ENCODE results near the gene ATP5ME.
"Not testable (repeated sequence)": the region's sequence is repeated elsewhere in the genome, so short reads cannot be mapped to it uniquely, and the experiment has no call there.

ATP5ME gene

DNA sequence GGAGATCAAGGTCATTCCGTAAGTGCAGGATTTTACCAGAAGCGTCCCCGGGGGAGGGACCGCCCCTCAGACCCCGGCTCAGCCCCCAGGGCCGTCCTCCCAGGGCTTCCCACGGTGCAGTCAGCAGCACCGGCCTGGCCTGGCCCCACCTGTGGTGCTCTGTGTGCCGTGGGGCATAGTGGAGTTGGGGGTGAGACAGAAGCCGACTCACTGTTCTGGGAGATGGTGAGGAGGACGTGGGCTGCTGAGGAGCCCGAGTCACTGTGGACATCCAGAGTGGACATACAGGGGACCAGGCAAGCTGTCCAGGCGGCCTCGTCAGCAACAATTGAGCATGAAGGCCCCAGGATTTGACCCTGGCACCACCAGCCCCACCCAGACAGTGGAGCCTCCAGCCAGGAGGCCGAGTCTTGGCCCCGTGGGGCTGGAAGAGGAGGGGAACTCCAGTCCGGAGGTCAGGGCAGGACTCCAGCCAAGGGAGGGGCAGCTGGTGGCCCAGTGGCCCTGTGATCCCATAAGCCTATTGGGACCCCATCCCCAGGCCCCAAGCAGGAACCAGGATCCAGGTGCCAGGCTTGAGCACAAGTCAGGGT is 19.1 kb downstream of the ATP5ME start:
- DNase-seq (ENCODE audit: low spot score): no peak

DNA sequence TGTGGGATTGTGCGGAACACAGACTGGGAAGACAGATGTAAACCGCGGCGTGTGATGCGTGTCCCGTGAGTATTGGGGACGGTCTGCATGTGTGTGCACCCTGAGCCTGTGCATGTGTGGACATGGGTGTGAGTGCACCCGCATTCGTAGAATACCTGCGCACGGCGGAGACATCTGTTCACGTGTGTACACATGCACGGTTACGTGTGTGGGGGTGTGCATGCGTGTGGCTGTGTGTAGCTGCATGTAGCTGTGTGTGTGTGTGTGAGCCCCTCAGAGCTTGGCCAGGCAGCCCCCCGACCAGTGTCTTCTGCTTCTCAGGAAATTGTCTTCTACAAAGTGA is 19.6 kb downstream of the ATP5ME start:
- DNase-seq (ENCODE audit: low spot score): no peak

DNA sequence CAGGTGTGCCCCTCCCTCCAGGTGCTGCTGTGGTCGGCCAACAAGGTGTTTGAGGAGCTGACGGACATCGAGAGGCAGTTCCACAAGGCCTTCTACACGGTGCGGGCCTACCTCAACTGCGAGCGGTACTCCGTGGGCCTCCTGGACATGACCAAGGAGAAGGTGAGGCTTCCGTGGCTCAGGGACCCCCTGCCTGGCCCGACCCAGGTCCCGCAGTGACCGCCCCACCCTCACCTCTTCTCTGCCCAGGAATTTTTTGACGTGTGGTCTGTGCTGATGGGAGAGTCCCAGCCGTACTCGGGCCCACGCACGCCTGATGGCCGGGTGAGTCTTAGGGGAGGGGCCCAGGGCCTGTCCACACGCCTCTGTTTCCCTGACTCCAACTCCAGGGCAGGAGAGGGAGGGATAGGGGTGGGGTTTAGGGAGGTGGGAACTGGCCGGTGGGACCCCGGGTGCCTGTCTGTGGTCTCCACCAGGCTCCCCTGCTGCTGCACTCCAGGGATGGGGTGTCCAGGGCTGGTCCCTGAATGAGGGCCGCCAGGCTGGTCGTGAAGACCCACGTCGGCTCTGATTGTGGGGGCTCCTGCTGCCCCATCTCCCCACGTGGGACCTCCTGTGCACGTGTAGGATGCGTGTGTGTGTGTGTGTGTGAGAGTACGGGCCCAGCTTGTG is 20.1 kb downstream of the ATP5ME start:
- no peak for DNase-seq (ENCODE audit: low spot score)

DNA sequence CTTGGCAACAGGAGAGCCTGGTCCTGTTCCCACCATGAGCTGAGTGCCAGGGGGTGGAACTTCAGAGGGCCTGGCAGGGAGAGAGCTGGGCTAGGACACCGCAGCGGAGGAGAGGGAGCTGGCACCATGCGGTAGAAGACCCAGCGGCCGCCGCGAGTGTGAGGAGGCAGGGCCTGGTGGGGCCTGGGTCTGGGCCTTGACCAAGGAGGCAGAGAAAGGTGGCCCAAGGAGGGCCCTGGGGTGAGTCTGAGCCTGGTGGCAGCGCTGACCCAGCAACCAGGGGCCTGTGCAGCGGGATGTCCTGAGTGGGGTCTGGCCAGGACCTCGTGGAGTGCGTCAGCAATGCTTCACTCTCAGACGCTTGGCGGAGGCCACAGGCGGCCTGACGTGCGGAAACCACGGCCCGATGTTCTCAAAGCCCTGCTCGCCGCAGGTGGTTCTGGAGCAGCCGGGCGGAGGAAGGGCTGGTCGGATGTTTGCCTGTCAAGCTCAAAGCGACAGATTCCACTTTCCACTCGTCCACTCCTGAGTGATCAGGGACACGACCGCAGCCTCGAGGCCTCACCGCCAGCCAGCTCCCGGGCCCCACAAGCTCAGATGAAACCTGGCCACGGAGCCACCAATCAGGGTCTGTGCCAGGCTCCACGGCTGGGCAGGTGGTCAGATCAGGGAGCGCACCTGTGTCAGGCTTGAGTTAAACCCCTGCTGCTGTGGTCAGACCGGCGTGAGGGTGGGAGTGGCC is 20.8 kb downstream of the ATP5ME start:
- no peak for DNase-seq (ENCODE audit: low spot score)

DNA sequence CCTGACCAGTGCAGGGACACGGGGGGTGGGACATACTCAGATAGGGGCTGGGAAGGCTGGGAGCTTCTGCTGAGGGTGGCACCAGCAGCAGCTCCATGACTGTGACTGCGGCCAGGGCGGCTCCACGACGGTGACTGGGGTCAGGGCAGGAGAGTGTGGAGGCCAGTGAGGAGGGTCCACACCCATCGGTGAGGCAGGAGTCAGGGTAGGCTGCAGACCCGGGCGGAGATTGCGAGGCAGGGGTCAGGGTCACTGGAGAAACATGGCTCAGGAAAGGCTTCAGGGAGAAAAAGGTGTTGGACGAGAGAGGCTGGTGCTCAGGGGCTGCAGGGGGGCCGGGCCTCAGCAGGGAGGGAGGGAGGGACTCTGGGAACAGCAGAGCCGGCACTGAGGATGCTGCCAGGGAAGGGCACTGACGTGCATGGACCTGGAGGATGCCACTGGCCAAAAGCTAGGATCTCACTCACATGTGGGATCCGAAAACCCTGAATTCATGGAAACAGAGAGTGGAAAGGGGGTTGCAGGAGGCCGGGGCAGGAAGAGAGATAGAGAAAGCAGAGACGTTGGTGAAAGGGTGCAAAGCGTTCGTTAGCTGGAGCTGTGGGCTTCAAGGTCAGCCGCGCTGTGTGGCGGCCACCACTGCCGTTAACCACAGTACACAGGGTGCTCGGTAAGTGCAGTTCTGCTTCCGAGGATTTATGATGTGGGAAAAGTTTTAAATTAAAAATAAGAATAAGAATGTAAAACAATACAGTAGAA is 22.0 kb downstream of the ATP5ME start:
- no peak for DNase-seq (ENCODE audit: low spot score)

DNA sequence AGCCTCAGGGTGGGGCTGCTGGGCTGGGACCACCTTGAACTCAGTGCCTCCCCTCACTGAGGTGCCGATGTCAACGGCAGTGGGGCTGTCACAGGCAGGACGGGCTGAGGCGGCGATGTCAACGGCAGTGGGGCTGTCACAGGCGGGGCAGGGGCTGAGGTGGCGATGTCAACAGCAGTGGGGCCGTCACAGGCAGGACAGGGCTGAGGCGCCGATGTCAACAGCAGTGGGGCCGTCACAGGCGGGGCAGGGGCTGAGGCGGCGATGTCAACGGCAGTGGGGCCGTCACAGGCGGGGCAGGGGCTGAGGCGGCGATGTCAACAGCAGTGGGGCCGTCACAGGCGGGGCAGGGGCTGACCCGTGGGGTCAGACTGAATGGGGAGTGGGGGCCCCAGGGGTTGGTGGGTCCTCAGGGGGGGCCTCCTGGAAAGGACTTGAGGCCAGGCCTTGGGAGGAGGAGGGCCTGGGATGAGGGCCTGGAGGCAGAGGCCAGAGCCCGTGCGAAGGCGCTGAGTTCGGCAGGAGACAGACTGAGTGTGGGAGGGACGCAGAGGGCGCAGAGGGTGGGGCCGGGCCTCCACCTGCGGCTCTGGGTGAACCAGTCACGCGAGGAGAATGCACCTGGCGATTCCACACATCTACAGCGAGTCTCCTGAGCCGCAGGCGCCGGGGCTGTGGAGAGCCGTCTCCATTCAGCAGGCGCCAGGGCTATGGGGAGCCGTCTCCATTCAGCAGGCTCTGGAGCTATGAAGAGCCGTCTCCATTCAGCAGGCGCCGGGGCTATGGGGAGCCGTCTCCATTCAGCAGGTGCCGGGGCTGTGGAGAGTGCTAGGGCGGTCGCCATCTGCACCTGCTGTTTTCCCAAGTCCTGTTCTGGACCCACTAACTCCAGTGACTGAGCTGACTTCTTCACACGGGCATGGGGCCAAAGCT is 22.9 kb downstream of the ATP5ME start:
- DNase-seq (ENCODE audit: low spot score): no peak

DNA sequence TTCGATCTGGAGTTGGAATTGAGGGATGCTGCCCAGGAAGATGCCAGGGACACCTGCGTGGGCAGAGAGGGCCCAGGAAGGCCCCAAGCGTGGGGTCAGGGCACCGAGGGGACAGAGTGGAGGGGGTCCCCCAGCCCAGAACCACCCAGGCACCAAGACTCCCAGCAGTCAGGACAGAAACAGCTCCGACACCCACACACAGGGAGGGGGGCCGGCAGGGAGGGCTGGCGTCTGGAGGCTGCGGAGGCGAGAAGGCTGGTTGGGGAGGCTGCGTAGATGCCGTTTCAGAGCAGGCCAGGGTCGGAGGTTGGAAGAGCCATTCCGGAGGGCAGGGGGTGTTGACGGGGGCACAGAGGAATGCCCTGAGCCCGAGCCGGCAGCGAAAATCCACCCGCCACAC is 23.6 kb downstream of the ATP5ME start:
- DNase-seq (ENCODE audit: low spot score): no peak

DNA sequence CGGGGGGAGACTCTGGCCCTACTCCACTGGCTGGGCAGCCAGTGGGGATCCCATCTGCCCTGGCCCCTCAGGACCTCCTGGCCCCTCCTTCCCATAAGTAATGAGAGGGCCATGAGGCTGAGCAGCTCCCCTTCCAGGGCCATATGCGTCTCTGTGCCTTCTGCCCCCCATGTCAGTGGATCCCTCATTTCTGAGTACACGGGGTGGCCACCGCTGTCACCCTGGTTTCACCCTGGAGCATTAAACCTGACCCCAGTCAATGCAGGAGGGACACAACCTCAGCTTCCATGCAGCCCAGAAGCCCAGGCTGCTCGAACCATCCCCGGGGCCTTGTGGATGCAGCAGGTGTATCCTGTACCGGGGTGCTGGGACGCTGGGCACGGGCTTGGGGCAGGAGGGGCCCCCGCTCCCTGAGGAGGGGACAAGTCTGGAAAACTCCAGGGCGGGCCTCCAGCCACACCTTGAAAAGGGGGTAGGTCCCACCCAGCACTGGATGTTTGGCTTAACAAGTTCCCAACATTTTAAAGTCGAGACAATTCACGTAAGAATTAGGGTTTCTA is 24.2 kb downstream of the ATP5ME start:
- DNase-seq (ENCODE audit: low spot score): no peak

DNA sequence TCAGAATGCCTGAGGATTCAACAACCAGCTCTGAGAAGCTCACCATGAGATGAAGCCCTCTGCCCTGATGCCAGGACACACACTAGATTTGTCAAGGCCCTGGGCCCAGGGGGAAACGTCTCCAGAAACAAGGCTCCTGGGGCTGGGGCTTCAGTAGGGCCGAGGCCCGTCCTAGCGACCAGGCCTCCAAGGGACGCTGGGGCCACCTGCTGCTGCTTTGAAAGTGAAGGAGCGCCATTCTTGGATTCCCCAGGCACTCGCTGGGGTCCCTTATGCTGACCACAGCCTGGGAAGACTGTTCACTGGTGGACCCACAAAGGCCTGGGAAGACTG is 24.8 kb downstream of the ATP5ME start:
- DNase-seq (ENCODE audit: low spot score): no peak

DNA sequence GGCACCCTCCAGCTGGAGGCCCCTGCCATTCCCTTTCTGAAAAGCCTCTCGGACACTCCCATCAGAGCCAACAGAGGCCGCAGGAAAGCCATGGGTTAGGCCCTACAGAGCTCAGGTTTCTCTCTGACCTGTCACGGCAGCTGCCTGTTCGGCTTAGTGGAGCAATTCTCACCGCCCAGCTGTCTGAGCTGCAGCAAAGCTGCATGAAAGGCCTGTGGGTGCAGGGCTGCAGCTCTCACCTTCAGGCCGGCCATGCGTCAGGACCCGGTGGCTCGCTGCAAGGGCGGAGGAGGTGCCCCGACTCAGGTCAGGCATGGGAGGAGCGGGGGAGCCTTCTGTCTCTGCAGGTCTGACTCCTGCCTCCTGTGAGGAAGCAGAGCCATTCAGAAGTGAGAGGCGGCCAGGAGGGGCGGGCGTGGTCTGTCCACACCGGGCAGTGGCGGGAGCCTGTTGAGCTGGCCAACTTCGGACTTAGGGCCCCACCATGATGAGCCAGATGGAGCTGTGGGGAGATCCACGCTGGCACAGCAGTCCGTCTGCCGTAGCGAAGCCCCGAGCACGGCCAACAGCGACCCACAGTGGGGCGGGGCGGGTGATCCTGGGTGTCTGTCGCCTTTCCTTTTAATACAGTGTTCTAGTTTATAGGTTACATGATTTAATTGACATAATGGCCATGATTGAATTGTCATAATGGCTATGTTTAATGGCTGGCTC is 25.3 kb downstream of the ATP5ME start:
- DNase-seq (ENCODE audit: low spot score): no peak

DNA sequence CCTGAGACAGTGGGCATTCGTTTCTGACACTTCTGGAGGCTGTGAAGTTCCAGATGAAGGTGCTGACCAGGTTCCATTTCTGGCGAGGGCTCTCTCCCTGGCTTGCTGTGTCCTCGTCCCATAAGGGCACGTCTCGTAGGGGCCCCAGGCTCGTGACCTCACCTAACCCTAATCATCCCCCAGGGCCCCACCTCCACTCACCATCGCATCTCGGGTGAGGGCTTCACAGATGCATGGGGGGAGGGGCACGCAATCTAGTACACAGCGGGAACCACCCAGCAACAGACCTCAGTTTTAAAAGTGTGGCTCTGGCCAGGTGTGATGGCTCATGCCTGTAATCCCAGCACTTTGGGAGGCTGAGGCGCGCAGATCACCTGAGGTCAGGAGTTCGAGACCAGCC is 26.6 kb downstream of the ATP5ME start:
- no peak for DNase-seq (ENCODE audit: low spot score)

DNA sequence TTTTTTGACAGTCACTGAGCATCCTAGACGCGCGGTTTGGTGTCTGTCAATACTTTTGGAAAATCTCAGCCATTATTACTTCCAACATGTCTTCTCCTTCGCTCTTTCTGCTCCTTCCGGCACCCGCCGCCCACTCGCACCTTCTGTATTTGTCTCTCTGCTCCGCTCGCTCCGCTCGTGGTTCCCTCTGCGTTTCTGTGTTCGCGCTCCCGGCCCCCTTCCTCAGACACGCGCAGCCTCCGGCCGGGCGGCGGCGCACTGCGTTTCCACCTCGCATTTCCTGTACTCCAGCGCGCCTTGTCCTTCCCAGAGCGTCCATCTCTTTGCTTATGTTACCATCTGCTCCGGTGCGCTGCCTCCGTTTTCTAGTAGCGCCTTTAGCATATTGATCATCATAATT is 27.6 kb downstream of the ATP5ME start:
- no peak for DNase-seq (ENCODE audit: low spot score)

DNA sequence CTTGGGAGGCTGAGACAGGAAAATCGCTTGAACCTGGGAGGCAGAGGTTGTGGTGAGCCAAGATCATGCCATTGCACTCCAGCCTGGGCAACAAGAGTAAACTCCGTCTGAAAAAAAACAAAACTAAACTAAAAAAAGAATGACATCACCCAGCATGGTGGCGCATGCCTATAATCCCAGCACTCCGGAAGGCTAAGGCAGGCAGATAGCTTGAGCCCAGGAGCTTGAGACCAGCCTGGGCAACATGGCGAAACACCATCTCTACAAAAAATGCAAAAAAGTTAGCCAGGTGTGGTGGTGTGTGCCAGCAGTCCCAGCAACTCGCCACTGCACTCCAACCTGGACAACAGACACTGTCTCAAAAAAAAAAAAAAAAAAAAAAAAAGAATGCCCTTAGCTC is 31.7 kb downstream of the ATP5ME start:
- DNase-seq (ENCODE audit: low spot score): not testable (repeated sequence)

DNA sequence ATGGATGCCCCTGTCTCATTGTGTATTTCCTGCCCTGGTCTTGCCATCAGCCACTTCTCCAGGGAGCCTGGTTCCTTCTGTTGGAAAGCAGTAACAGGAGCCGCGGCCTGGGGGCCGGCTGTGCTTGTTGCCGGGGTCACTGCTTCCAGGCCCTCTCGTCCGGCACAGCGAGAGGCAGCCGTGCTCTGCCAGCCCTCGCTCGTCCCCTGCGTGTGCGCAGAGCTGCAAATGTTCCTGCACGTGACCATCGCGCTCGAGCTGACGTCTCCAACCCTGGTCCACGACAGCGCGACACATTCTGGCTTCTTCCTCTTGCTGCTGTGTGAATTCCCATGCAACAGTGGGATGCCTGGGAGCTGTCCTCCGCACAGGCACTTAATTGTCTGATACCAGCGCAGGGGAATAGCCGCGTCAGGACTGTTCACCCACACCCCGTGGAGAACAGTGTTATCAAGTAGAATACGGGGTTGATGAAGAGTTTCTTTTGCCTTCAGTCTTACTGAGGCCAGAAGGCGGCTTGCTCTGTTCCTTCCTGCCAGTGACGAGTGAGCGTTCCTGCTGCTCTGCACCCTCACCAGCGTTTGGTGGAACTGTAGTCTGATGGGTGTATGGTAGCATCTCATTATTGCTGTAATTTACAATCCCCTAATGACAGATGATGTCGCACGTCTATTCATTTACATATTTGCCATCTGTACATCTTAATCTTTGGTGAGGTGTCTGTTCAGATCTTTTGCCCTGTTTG is 36.4 kb downstream of the ATP5ME start:
- DNase-seq (ENCODE audit: low spot score): no peak

DNA sequence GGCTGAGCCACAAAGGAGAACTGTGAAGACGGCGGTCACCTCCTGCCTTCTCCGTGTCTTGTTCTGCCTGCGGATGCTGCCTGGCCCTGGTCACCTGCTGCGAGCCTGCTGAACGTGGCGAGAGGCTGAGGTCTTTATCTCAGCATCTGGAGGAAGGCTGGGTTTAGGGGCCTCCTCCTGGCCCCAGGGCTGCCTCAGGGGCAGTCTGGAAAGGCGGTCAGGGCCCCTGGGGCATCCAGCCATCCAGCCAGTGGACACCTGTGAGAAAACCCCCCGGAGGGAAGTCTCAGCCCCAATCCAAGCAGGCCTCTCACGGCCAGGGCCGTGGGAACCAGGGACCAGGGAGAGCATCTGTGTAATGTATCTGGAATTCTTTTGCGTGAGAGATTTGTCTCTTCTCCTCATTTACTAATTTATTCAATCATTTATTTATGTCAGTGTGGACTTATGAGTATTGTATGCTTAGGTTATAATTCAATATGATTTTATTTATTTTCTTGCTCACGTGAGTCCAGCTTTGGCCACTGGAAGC is 37.4 kb downstream of the ATP5ME start:
- DNase-seq (ENCODE audit: low spot score): no peak

DNA sequence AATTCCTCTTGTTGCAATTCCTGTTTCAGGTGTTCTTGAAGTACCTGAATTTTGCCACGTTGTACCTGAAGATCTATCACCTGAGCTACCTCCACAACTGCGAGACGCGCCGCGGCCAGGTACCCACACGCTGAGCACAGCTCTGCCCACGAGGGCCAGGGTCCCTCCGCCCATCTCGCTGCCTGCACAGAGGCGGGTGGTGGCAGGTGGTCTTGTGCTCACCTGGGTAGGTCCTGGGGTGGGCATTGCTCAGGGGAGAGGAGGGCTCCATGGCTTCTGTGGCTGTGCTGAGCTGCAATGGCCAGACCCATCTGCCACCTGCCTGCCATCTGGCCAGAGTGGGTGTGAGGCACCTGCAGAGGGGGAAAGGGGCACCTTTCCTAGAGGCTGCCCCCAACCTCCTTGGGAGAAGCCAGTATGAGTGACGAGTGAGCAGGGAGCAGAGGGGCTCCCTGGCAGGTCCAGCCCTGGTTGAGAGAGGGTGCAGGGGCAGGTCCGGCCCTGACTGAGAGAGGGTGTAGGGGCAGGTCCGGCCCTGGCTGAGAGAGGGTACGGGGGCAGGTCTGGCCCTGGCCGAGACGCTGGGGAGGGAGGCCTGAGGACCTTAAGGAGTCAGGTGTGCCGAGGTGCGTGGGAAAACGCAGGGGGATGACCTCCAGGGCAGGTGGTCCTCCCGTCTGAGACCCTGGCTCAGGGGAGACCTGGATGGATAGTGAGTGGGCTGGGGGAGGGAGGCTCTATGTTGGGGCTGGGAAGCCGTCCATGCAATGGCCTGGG is 38.0 kb downstream of the ATP5ME start:
- DNase-seq (ENCODE audit: low spot score): no peak

DNA sequence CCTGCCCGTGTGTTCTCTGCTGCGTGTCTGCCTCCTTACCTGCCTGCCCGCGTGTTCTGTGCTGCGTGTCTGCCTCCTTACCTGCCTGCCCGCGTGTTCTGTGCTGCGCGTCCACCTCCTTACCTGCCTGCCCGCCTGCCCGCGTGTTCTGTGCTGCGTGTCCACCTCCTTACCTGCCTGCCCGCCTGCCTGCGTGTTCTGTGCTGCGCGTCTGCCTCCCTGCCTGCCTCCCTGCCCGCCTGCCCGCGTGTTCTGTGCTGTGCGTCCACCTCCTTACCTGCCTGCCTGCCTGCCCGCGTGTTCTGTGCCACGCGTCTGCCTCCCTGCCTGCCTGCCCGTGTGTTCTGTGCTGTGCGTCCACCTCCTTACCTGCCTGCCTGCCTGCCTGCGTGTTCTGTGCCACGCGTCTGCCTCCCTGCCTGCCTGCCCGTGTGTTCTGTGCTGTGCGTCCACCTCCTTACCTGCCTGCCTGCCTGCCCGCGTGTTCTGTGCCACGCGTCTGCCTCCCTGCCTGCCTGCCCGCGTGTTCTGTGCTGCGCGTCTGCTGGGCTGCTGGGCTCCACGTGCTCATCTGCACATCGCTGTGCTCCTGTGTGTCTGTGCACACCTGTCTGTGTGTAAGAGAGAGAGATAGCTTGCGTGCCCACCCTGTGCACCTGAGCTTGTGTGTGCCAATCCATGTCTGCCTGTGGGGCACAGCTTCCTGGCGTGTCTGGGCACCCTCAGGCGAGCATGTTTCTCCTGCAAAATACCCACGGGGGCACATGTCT is 38.8 kb downstream of the ATP5ME start:
- not testable (repeated sequence) for DNase-seq (ENCODE audit: low spot score)

DNA sequence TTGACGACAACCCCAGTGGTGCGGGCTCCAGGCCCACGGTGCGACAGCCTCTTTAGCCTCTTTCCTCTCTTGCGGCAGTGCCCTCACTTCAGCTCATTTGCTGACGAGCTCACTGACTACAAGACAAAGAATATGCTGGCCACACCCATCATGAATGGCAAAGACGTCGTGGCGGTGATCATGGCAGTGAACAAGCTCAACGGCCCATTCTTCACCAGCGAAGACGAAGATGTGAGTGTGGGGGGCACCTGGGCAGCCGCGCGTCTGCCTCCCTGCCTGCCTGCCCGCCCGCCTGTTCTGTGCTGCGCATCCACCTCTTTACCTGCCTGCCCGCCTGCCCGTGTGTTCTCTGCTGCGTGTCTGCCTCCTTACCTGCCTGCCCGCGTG is 39.5 kb downstream of the ATP5ME start:
- no peak for DNase-seq (ENCODE audit: low spot score)
